K562 (cell line): Measurements from ENCODE around the gene CCDC27. TPM values are rescaled to one million over a fixed set of nuclear protein-coding genes. Genes with fewer than 3 reads are reported as not detected.

Experiments
- ATAC-seq: fragments of 200-7000 bp; cut with Tn5 transposase; 3 replicates; pipeline ENCODE4 v1.9.1; 2020; ENCODE audit warnings: moderate library complexity
- Bru-seq: library from RNA; stranded (reverse); fragments of 400-500 nt; gene quantifications from one replicate; lab custom pipeline; 2021; lab: Mats Ljungman, UMichigan
- BruChase-seq, 2 experiments: library from RNA; stranded (reverse); fragments of 400-500 nt; gene quantifications; one replicate each; lab custom pipeline; 2021; lab: Mats Ljungman, UMichigan
- BruUV-seq: library from RNA; stranded (reverse); fragments of 400-500 nt; replicated peaks from 2 replicates; lab custom pipeline; 2021; lab: Mats Ljungman, UMichigan
- CTCF ChIA-PET: fragments of 300-600 bp; formaldehyde crosslinking; extraction: SDS; loops from one replicate; lab custom pipeline; 2021; ENCODE audit warnings: low intra/inter-chr PET ratio; lab: Yijun Ruan, JAX
- POLR2A ChIA-PET: fragments of 300-600, 350-650 bp; sonication (Branson Sonifier 250); formaldehyde crosslinking; extraction: SDS; loops from one replicate; lab custom pipeline; 2021; ENCODE audit warnings: antibody characterized with exemption, inconsistent platforms; lab: Yijun Ruan, JAX
- DNase-seq, 4 experiments: peaks; one replicate each; pipeline versions ENCODE4 v3.0.0 to v3.0.0-alpha.2; 2011 to 2018; ENCODE audit warnings: low spot score in 3 of 4, mixed read lengths in 3 of 4; ENCODE audit errors: extremely low read depth in 1 of 4
- FAIRE-seq: peaks from 2 replicates; lab custom pipeline; 2011; peaks lifted over from hg19 to GRCh38; lab: Jason Lieb, UNC
- H2AFZ ChIP-seq: 2 replicates; pipeline ENCODE4 v1.6.0; 2011; ENCODE audit warnings: low read depth, low read length, control low read depth, inconsistent platforms
- H3K27ac ChIP-seq: fragments of 200-600 bp; 3 replicates; pipeline ENCODE4 v1.8.0; 2011; ENCODE audit warnings: low read depth, mild to moderate bottlenecking, control low read depth, inconsistent platforms, low read length, moderate library complexity, mixed read lengths; ENCODE audit errors: extremely low read depth
- H3K27me3 ChIP-seq, 2 experiments: fragments of 300-600 bp in 1 of 2; 2 replicates in 1 of 2; 3 replicates in 1 of 2; pipeline versions ENCODE4 v1.6.0 to v1.8.0; 2011; ENCODE audit warnings: inconsistent platforms in 2 of 2, low read length in 2 of 2, mild to moderate bottlenecking in 1 of 2, mixed read lengths in 1 of 2, moderate library complexity in 1 of 2; ENCODE audit not compliant: control insufficient read depth in 2 of 2, insufficient read depth in 2 of 2
- H3K36me3 ChIP-seq: fragments of 300-600 bp; 3 replicates; pipeline ENCODE4 v1.8.0; 2011; ENCODE audit warnings: mild to moderate bottlenecking, low read length, inconsistent platforms; ENCODE audit not compliant: control insufficient read depth, insufficient read depth
- H3K4me1 ChIP-seq, 2 experiments: fragments of 200-600 bp in 1 of 2; replicated peaks in 1 of 2; 2 replicates in 1 of 2; 3 replicates in 1 of 2; pipeline versions ENCODE4 v1.5.1 to v1.8.0; 2011; ENCODE audit warnings: inconsistent platforms in 2 of 2, low read length in 2 of 2, mild to moderate bottlenecking in 1 of 2, mixed read lengths in 1 of 2, moderate library complexity in 1 of 2; ENCODE audit not compliant: control insufficient read depth in 2 of 2, insufficient read depth in 2 of 2
- H3K4me2 ChIP-seq: 2 replicates; pipeline ENCODE4 v1.6.1; 2011; ENCODE audit warnings: low read length, control low read depth, inconsistent platforms, mixed read lengths; ENCODE audit not compliant: insufficient read depth
- H3K4me3 ChIP-seq: fragments of 200-600 bp; sonication (generic), shearing (Covaris generic); 2 replicates; pipeline ENCODE4 v1.5.1; 2016; ENCODE audit warnings: control low read depth, inconsistent platforms
- H3K79me2 ChIP-seq: fragments of 200-600 bp; 3 replicates; pipeline ENCODE4 v1.8.0; 2011; ENCODE audit warnings: low read length, inconsistent platforms; ENCODE audit not compliant: control insufficient read depth, insufficient read depth
- H3K9ac ChIP-seq, 2 experiments: 2 replicates each; pipeline versions ENCODE4 v1.6.0 to v1.6.1; 2011; ENCODE audit warnings: low read depth in 2 of 2, low read length in 2 of 2, control low read depth in 1 of 2, inconsistent platforms in 1 of 2, mild to moderate bottlenecking in 1 of 2, mixed read lengths in 1 of 2; ENCODE audit not compliant: insufficient read depth in 1 of 2
- H3K9me1 ChIP-seq: one replicate; pipeline ENCODE4 v1.6.0; 2011; ENCODE audit warnings: inconsistent platforms, mild to moderate bottlenecking, low read length, moderate library complexity; ENCODE audit not compliant: control insufficient read depth, insufficient read depth
- H3K9me3 ChIP-seq: replicated peaks from 2 replicates; pipeline ENCODE4 v1.5.1; 2011; ENCODE audit warnings: low read depth, low read length, inconsistent platforms; ENCODE audit not compliant: control insufficient read depth, insufficient read depth
- H4K20me1 ChIP-seq: replicated peaks from 2 replicates; pipeline ENCODE4 v1.6.1; 2011; ENCODE audit warnings: low read length, inconsistent platforms, mixed read lengths; ENCODE audit not compliant: control insufficient read depth, insufficient read depth
- ZNF445 ChIP-seq: fragments of 250-450 bp; sonication (Bioruptor Pico); IDR thresholded peaks from 2 replicates; pipeline ENCODE4 v1.4.0; 2020; ENCODE audit warnings: low read depth, mild to moderate bottlenecking, moderate library complexity
- WGBS: fragments of 100-300 bp; shearing (Covaris generic); methylation state at CpG from one replicate; pipeline ENCODE4 v1.1.6; 2016; ENCODE audit warnings: low coverage, mixed read lengths; ENCODE audit not compliant: insufficient coverage; ENCODE audit errors: missing lambda C conversion rate; 5-methylcytosine and 5-hydroxymethylcytosine counted together
- in situ Hi-C: fragments of 300-500 bp; cut with MboI; formaldehyde crosslinking; loops from 4 replicates; pipeline ENCODE4 v1.15.0; 2018; ENCODE audit warnings: inconsistent platforms, mixed read lengths
- intact Hi-C: fragments of 100-400 bp; cut with micrococcal nuclease; formaldehyde crosslinking; loops from 2 replicates; pipeline ENCODE4 v1.14.2; 2022
- long read RNA-seq, 3 experiments: library from polyadenylated mRNA in 2 of 3; library from RNA in 1 of 3; unstranded in 2 of 3; stranded (forward) in 1 of 3; transcript quantifications; one replicate each; pipeline ENCODE4 v2.0.0, GENCODE V29; 2019 to 2022
- polyA minus RNA-seq, 3 experiments: library from RNA; depleted of rRNA, polyadenylated mRNA; stranded (reverse); fragments of >200 nt; gene quantifications; 2 replicates each; pipeline ENCODE4 v1.2.3, GENCODE V29; 2011
- polyA plus RNA-seq, 8 experiments: library from polyadenylated mRNA; depleted of rRNA in 4 of 8; stranded (reverse) in 5 of 8; unstranded in 3 of 8; fragments of >200 nt; fragmentation: Nextera tagmentation in 2 of 8; fragmentation: Illumina TruSeq in 1 of 8; extraction: Ambion mirVana in 2 of 8; extraction: Trizol in 1 of 8; gene quantifications; 2 replicates each; pipeline versions ENCODE4 v1.2.1 to v1.2.3, GENCODE V29; 2011 to 2014; ENCODE audit warnings: inconsistent platforms in 1 of 8, missing spikeins in 1 of 8
- total RNA-seq, 7 experiments: library from RNA; depleted of rRNA in 6 of 7; stranded (reverse); fragments of >200 nt in 6 of 7; fragmentation: Illumina TruSeq in 2 of 7; extraction: Trizol in 2 of 7; gene quantifications; 2 replicates each; pipeline versions ENCODE4 v1.2.1 to v1.2.3, GENCODE V29; 2011 to 2021; ENCODE audit warnings: low replicate concordance in 1 of 7

CCDC27 gene
- total RNA-seq (2011; cell fraction: chromatin; rRNA removed; ENCODE audit: low replicate concordance), result not detected in 2 replicates
- total RNA-seq (2011; cell fraction: nucleolus; rRNA removed), result not detected in 2 replicates
- total RNA-seq (2011; cell fraction: nucleoplasm; rRNA removed), result not detected in 2 replicates
- total RNA-seq (2014; rRNA removed) (not detected in 2 replicates), total RNA-seq (2014; rRNA removed; fragmentation: Illumina TruSeq; extraction: Trizol) (0.04 TPM in 1 of 2 replicates, not detected in the other), total RNA-seq (2015; rRNA removed; fragmentation: Illumina TruSeq; extraction: Trizol) (not detected in 2 replicates), total RNA-seq (2021) (not detected in 2 replicates), polyA plus RNA-seq (2011; rRNA removed) (not detected in 2 replicates), polyA plus RNA-seq (2014; fragmentation: Illumina TruSeq; extraction: Trizol) (not detected in 2 replicates), polyA plus RNA-seq (2014; fragmentation: Nextera tagmentation; extraction: Ambion mirVana) (under 1 TPM in 1 of 2 experiments, not detected in 1; 0.01 TPM), polyA plus RNA-seq (2014; rRNA removed) (not detected in 2 replicates), polyA minus RNA-seq (2011; rRNA and poly(A)+ RNA removed) (not detected in 2 replicates), Bru-seq, nascent RNA (percentile 5 among the genes with signal in this experiment), BruChase-seq, experiment 1, labeled RNA remaining after a 2-hour chase (not detected), BruChase-seq, experiment 2, labeled RNA remaining after a 6-hour chase (not detected)
- not detected in 2 replicates for polyA plus RNA-seq (2011; cell fraction: cytosol; rRNA removed)
- not detected in 2 replicates for polyA plus RNA-seq (2011; cell fraction: nucleus; rRNA removed)
- polyA plus RNA-seq (2012), result 0.05 TPM in 1 of 2 replicates, not detected in the other
- not detected in 2 replicates for polyA minus RNA-seq (2011; cell fraction: cytosol; rRNA and poly(A)+ RNA removed)
- polyA minus RNA-seq (2011; cell fraction: nucleus; rRNA and poly(A)+ RNA removed), result not detected in 2 replicates
- long read RNA-seq, experiment 1, result 0 reads
- long read RNA-seq, experiment 2, result 0 reads
- long read RNA-seq, experiment 3, result 0 reads

GRCh38 chr1:3752400-3752945, at the start of gene CCDC27:
Gene CCDC27, plus strand, starts transcription at chr1:3752450. Its CDS starts 32 bp downstream, at chr1:3752482.
- Histone ChIP-seq H3K4me2 (peak within 1 kb of the TSS; percentile 57; the same call in 1 of the 2 replicates), H3K9me1 (no peaks in the 10 kb centered on the region), H3K4me1 (peaks cover 22 to 34% of the 10 kb centered on the region in 2 experiments), H3K36me3 (no peaks in the 10 kb centered on the region), H3K9me3 (no peaks in the 10 kb centered on the region), H4K20me1 (no peaks in the 10 kb centered on the region), H3K79me2 (peaks cover 1% of the 10 kb centered on the region; the same call in 1 of the 3 replicates), H3K9ac (no peak within 1 kb of the TSS; a peak in 2 of 4 replicates), H3K4me3 (no peak within 1 kb of the TSS), H2AFZ (peak within 1 kb of the TSS; percentile 49; the same call in 1 of the 2 replicates), H3K27ac (no peak within 1 kb of the TSS), H3K27me3 (peaks cover 10 to 19% of the 10 kb centered on the region in 2 experiments; a peak in 3 of 5 replicates)
- TF ChIP-seq ZNF445 (CRISPR knock-in tag), result no peak
- ChIA-PET POLR2A (interaction anchor here (1.3 kb wide), 1 partner anchor 9 kb away, joined by 6 read pairs; no protein-coding TSS in a partner anchor), CTCF (no interaction called here)
- ATAC-seq (no peak), FAIRE-seq (no peak), DNase-seq (no peak)
- BruUV-seq, result no TSS peak
- 58% methylated on average over 16 of the region's 17 CpGs for WGBS
- intact Hi-C loops (no loop called here), in situ Hi-C loops (no loop called here)
